ENCODE measurements around the gene DNAH1. TPM values are rescaled to one million over a fixed set of nuclear protein-coding genes. Genes with fewer than 3 reads are reported as not detected.

DNAH1 gene
- total and polyA plus RNA-seq, 2 of the 13 experiments (the other 11 are each of a cell fraction or from before 2014, with no cell fraction given), result 0.64 to 3.5 TPM

DNA sequence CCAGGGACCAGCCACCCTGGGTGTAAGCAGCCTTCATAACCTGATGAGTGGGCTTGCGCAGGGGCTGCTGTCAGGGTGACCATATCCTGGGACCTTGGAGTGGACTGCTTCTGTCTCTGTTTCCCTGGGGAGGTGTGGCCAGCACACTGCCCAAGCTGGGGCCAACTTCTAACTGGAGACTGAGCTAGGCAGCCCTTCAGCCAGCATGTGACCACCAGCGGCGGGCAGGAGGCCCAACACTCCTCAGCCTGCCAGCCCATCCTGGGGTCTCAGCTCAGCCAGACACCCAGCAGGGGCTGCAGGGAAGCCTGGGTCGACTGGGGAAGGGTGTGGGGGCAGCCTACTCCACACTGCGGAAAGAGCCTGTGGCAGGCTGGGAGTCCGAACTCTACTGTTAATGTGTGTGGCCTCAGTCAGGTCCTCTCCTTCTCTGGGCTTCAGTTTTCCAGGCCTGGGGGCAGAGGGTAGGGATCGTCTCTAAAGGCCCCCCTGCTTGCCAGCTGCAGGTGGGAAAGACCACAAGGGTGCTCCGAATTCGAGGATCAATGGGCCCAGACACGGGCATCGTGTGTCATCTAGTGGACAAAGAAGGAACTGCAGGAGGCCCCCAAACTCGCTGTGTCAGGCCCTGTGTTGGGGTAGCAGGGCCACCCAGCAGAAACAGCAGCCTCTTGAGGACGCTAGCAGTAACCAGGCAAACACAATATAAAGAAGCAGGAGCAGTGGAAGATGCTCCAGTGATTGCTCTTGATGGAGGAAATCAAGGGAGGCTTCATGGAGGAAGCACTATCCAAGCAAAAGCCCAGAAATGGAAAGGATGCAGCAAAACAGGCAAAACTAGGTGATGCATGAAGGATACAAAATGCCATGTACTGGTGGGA is 130.8 kb downstream of the DNAH1 start (continued):
- TF ChIP-seq ZBTB42 (CRISPR knock-in tag; IDR thresholded peaks at IDR 0.05), result no peak
- no peak for TF ChIP-seq ZNF430 (CRISPR knock-in tag; IDR thresholded peaks at IDR 0.05)
- TF ChIP-seq ZNF605 (CRISPR knock-in tag; IDR thresholded peaks at IDR 0.05), result no peak; the same call in 1 of the 2 replicates
- TF ChIP-seq ZSCAN29 (CRISPR knock-in tag; conservative IDR thresholded peaks at IDR 0.05), result no peak
- no peak for TF ChIP-seq TOE1 (CRISPR knock-in tag; IDR thresholded peaks at IDR 0.05)
- no peak for TF ChIP-seq LCORL (IDR thresholded peaks at IDR 0.05)
- 0 out of 2 replicates have a peak, but pooled peaks have one; percentile 71 for TF ChIP-seq LCORL (CRISPR knock-in tag; IDR thresholded peaks at IDR 0.05)
- TF ChIP-seq BHLHE40 (IDR thresholded peaks at IDR 0.05; ENCODE audit: low read length), result no peak
- TF ChIP-seq, protein P1, sequence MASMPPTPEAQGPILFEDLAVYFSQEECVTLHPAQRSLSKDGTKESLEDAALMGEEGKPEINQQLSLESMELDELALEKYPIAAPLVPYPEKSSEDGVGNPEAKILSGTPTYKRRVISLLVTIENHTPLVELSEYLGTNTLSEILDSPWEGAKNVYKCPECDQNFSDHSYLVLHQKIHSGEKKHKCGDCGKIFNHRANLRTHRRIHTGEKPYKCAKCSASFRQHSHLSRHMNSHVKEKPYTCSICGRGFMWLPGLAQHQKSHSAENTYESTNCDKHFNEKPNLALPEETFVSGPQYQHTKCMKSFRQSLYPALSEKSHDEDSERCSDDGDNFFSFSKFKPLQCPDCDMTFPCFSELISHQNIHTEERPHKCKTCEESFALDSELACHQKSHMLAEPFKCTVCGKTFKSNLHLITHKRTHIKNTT (CRISPR knock-in tag; IDR thresholded peaks at IDR 0.05), result no peak
- TF ChIP-seq ZNF572 (CRISPR knock-in tag; IDR thresholded peaks at IDR 0.05), result peak; percentile 79
- TF ChIP-seq, protein P2, sequence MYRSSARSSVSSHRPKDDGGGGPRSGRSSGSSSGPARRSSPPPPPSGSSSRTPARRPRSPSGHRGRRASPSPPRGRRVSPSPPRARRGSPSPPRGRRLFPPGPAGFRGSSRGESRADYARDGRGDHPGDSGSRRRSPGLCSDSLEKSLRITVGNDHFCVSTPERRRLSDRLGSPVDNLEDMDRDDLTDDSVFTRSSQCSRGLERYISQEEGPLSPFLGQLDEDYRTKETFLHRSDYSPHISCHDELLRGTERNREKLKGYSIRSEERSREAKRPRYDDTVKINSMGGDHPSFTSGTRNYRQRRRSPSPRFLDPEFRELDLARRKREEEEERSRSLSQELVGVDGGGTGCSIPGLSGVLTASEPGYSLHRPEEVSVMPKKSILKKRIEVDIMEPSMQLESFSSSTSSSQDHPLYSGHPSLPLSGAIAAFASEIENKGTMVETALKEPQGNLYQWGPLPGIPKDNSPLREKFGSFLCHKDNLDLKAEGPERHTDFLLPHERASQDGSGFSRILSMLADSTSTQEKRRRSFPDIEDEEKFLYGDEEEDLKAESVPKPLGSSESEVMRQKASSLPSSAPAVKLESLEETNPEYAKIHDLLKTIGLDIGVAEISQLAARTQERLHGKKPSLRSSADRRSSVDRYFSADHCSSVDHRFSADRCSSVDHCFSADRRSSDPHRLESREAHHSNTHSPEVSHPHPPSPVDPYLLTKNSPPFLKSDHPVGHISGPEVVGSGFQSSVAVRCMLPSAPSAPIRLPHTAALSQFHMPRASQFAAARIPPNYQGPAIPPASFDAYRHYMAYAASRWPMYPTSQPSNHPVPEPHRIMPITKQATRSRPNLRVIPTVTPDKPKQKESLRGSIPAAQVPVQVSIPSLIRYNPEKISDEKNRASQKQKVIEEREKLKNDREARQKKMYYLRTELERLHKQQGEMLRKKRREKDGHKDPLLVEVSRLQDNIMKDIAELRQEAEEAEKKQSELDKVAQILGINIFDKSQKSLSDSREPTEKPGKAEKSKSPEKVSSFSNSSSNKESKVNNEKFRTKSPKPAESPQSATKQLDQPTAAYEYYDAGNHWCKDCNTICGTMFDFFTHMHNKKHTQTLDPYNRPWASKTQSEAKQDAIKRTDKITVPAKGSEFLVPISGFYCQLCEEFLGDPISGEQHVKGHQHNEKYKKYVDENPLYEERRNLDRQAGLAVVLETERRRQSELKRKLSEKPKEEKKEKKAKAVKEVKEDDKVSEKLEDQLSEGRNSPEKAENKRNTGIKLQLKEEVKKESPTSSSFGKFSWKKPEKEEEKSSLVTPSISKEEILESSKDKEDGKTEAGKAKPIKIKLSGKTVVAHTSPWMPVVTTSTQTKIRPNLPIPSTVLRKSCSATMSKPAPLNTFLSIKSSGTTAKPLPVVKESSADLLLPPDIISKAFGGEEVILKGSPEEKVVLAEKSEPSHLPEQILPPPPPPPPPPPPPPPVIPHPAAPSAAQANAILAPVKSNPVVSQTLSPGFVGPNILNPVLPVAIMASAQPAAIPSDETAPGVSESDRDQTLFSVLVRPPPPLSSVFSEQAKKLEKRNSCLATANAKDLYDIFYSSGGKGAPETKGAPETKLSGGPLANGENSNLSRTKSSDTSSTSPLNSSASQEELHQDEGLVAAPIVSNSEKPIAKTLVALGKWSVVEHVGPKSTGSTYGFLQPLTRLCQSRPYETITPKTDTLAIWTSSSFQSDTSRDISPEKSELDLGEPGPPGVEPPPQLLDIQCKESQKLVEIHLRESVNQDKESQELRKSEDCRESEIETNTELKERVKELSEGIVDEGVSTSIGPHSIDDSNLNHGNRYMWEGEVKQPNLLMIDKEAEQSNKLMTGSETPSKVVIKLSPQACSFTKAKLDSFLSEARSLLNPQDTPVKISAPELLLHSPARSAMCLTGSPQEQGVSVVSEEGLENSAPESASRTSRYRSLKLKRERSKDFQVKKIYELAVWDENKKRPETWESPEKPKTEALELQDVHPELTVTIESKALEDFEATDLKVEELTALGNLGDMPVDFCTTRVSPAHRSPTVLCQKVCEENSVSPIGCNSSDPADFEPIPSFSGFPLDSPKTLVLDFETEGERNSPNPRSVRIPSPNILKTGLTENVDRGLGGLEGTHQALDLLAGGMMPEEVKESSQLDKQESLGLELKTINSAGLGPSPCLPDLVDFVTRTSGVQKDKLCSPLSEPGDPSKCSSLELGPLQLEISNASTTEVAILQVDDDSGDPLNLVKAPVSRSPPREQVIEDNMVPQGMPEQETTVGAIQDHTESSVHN (CRISPR knock-in tag; IDR thresholded peaks at IDR 0.05), result no peak
- no peak for TF ChIP-seq TEAD2 (CRISPR knock-in tag; IDR thresholded peaks at IDR 0.05)
- no peak for TF ChIP-seq RAD51 (IDR thresholded peaks at IDR 0.05; ENCODE audit: borderline replicate concordance)
- TF ChIP-seq ZNF674 (CRISPR knock-in tag; IDR thresholded peaks at IDR 0.05; ENCODE audit: low read depth), result no peak
- TF ChIP-seq, protein P3, sequence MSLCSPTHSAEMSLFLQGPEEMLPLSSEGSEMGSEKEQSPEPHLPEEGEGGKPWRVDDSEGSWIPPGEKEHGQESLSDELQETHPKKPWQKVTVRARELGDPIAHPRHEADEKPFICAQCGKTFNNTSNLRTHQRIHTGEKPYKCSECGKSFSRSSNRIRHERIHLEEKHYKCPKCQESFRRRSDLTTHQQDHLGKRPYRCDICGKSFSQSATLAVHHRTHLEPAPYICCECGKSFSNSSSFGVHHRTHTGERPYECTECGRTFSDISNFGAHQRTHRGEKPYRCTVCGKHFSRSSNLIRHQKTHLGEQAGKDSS (CRISPR knock-in tag; IDR thresholded peaks at IDR 0.05; ENCODE audit: borderline replicate concordance, low read depth), result no peak; the same call in 1 of the 2 replicates
- TF ChIP-seq MZF1 (CRISPR knock-in tag; IDR thresholded peaks at IDR 0.05; ENCODE audit: borderline replicate concordance), result no peak
- TF ChIP-seq ZNF792 (CRISPR knock-in tag; IDR thresholded peaks at IDR 0.05), result peak; percentile 31; the same call in 1 of the 2 replicates
- TF ChIP-seq, protein P4, sequence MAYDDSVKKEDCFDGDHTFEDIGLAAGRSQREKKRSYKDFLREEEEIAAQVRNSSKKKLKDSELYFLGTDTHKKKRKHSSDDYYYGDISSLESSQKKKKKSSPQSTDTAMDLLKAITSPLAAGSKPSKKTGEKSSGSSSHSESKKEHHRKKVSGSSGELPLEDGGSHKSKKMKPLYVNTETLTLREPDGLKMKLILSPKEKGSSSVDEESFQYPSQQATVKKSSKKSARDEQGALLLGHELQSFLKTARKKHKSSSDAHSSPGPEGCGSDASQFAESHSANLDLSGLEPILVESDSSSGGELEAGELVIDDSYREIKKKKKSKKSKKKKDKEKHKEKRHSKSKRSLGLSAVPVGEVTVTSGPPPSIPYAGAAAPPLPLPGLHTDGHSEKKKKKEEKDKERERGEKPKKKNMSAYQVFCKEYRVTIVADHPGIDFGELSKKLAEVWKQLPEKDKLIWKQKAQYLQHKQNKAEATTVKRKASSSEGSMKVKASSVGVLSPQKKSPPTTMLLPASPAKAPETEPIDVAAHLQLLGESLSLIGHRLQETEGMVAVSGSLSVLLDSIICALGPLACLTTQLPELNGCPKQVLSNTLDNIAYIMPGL (CRISPR knock-in tag; IDR thresholded peaks at IDR 0.05; ENCODE audit: borderline replicate concordance in 1 of 2, low read depth in 1 of 2), result peak in 1 of 2 experiments; percentile 68; a peak in 1 of 4 replicates
